GM19240 (cell line): Measurements from ENCODE around the gene RNF224.

Experiments used
- DNase-seq: peaks from one replicate; pipeline ENCODE4 v3.0.0; 2011; ENCODE audit warnings: low spot score; ENCODE audit not compliant: insufficient read length

Gene RNF224

DNA sequence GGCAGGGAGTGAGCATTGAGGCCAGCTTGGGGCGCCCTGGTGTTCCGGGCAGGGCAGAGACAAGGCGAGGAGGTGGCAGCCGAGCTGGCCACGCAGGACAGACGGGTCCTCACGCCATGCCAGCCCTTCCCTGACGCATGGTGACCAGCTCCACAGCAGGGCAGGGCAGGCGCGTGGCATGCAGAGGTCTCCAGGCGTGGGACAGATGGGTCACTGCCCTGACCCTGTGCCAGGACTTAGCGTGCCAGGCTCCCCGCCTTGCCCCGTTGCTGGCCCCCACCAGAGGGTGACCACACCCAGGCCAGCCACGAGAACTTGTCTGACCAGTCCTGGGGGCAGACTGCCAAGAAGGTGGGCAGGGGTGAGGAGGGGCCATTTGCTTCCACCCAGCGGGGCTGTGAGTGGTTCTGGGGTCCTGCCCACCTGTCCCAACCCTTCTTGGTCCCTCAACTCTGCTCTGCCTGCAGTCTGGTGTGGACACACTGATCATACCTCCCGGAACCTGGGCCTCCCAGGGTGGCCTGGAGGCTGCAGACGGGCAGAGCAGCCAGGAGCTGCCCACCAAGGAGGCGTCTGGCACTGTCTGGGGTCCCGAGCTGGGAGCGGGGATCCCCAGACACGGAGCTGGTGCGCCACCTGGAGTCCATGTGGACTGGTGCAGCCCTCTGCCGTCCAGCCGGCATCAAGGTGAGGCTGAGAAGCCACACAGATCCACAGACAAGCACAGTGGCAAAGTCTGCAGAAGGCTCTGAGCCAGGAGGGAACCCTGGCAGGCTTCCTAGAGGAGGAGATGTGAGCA lies at the start of gene RNF224:
RNF224 (plus strand) TSS at position 449 of the 799 bp plus-strand sequence. CDS start 834 bp downstream, outside the sequence.
- DNase-seq, result peak; percentile 86

DNA sequence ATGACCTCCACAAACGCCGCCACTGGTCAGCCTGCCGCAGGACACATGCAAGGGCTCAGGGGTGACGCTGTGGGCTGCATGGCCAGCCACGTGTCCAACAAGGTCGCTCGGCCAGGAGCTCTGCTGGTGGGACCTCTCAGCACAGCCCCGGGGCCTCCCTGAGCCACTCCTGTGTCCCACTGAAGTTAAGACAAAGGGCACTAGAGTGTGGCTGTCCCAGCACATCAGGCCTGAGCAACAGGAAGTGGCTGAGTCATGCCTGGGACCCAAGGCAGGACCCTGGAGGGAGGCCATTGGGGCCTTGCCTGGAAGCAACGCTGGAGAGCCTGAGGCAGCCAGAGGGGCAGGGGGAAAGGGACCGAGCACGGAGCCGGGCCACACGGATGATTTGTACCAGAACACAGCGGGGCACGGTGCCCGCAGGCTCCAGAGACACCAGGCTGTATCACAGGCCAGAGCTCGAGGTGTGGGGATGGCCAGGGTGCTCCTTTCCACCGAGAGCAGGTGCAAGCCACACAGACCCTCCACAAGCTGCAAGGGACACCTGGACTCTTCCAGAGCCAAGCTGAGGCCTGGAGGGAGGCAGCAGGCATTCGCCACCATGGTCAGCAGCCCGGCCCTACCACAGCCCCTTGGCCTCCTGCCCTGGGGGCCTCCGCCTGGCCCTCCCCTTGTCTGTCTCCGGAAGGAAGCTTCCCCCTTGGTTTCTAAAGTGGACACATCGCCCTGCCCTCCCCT lies 48.9 kb upstream of the RNF224 start:
- DNase-seq, result no peak

DNA sequence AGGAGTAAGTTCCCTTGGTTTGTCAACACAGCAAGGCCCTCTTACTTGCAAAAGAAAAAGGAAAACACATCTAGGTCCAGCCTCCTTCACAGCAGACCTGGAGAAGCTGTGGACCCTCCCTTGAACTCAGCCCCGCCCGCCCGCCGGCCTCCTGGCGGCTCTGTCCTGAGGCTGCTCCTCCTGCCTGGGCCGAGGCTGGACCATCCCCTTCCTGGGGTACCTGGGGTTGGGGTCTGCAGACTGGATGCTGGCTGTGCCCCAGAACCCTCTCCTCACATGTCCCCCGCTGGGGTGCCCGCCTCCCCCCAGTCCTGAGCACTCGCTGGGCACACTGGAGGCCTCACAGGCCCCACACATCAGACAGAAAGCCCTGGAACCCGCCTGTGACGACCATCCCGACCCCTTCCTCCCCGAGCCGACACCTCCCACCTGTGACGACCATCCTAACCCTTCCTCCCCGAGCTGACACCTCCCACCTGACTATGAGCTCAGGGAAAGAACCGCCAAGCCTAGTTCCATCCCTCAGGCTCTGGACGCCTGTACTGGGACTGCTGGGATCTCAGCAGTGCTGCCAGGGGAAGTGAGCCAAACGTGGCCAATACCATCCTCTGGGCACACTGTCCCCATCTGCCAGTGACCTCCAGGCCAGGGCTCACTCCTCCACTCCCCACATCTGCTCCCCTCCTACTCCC lies 48.2 kb upstream of the RNF224 start:
- no peak for DNase-seq

DNA sequence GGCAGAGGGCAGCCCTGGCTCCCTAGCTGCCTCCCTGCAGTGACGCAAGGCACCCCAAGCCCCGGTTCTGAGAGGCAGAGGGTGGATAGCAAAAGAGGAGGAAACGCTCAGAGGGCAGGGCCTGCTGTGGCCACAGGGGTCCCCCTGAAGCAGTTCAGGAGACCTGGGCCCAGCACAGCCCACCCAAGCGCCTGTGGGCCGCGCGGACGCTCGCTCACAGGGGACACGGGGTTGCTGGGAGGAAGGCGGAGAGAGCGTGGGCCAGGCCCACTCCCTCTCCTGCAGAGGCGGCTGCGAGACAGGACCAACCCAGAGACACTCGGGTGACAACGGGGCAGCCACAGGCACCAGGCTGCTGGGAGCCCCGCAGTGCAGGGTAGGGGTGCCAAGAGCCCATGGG lies 47.5 kb upstream of the RNF224 start:
- DNase-seq, result no peak

DNA sequence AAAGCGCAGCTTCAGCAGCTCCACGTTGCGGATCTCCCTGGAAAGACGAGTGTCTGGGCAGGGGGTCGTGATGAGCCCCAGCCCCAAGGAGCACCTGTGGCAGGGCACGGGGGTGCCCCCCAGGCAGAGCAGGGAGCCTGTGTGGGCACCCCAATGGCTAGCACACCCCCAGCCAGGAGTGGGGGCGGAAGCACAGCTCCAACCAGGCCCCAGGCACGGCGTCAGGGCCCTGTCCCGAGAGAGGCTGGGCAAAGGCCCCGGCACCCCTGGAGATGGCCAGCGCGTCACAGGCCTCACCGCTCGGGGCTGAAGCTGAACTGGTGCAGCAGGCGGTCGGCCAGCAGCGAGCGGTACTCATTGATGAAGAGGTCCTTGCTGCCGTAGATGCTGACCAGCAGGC lies 46.8 kb upstream of the RNF224 start:
- no peak for DNase-seq

DNA sequence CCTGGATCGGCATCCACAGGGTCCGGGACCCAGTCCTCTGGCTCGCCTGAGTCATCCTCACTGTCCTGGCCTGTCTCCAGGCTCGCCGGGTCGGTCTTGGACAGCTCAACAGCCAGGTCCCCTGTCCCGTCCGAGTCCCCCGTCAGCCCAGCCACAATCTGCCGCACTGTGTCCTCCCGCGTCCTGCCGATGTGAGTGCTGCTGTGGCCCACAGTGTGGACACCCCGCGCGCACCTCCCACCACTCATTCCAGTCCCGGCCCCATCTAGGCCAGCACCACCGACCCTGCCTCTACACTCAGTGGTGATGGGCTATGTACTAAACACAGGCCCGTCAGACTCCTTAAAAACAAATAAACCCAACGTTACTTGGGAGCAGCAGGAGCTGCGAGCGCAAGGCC lies 45.6 kb upstream of the RNF224 start:
- DNase-seq, result no peak

DNA sequence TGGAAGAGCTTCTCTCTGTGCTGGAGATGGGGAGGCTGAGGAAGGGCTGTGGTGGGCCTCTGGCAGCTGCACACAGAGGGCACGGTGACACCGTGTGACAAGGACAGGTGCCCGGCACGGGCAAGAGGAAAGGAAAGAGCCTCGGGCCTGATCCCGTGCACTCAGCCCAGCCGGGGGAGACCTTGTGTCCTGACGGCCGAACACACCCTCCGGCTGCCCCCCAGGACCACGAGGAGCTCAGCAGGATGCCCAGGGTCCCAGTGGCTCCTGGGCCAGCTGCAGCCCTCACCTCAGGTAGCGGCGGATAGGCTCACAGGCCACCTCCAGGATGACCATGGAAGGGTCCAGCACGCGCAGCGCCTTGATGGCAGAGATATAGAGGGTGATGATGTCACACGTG lies 44.5 kb upstream of the RNF224 start:
- DNase-seq, result no peak

DNA sequence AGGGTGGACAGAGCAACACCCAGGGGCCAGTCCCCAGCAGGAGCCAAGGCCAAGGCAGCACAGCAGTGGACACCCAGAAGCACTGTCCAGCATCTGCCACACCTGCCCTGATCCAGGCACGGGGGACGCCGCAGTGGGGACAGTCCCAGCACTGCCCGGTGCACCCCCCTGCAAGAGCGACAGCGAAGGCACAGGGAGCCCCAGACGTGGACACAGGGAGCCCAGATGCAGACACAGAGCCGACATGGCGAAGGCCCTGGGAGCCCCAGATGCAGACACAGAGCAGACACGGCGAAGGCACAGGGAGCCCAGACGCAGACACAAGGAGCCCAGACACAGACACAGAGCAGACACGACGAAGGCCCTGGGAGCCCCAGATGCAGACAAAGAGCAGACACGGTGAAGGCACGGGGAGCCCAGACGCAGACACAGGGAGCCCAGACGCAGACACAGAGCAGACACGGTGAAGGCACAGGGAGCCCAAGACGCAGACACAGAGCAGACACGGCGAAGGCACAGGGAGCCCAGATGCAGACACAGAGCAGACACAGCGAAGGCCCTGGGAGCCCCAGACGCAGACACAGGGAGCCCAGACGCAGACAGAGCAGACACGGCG lies 43.2 kb upstream of the RNF224 start:
- no peak for DNase-seq

DNA sequence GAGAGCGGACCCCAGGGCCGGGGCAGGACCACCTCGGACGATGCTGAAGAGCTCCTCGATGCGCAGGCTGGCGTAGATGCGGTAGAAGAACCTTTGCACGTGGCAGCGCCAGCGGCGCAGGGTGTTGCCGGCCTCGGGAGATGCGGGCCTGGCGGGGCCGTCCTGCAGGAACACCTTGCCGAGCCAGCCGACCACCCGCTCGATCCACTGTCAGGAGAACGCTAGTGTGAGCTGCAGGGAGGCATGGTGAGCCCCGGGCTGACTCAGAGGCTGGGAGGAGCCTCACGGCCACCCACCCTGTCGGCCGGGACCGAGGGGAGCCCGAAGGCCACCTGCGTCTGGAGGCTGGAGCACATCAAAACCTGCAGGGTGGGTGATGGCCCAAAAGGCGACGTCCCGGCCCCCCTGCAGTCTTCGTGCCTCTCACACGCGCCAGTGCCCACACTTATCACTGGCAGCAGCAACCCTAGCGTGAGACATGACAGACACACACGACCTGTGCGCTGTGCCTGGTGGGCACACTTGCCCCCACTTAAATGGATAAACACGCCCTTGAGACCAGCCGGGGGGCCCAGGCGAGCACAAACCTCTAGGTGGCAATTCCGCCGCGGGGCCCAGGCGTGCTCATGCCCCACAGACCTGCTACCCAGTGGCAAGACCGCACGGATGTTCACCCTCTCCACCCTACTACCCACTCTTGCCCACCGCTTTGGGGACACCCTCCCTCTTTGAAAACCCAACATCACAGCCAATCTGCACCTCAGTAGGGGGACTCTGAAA lies 42.2 kb upstream of the RNF224 start:
- no peak for DNase-seq

DNA sequence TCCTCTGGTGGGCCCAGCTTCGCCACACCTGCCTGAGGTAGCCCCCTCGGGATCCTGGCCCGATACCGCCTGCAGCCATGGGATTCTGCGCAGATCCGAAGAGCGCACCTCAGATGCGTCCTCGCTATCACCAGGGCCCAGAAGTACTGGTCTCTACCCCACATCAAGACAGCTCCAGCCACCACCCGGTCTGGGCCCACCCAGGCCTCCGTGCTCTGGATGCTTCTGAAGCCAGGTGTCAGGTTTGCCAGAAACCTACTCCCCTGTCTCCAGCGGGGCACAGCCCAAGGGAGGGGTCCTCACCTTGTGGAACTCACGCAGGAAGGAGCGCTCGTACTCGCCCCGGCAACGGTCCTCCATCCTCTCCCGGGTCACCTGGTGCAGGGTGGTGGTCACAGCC lies 41.4 kb upstream of the RNF224 start:
- DNase-seq, result no peak

DNA sequence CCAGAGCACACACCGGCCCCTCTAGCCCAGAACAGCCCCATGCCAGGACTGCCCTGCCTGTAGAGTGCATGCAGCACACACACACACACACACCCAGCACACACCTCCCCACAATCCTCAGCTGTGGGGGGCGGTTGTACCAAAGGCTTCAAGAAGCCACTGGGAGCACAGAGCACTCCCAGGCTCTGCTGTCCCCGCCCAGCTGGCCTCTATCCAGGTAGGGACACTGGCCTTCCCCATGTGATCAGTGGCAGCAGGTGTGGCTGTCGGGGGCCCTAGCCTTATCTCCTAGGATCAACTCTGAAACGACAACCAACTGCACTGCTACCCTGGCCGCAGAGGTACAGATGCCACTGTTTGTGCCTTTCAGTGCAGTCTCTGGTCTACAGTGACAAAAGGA lies 40.9 kb upstream of the RNF224 start:
- DNase-seq, result no peak

DNA sequence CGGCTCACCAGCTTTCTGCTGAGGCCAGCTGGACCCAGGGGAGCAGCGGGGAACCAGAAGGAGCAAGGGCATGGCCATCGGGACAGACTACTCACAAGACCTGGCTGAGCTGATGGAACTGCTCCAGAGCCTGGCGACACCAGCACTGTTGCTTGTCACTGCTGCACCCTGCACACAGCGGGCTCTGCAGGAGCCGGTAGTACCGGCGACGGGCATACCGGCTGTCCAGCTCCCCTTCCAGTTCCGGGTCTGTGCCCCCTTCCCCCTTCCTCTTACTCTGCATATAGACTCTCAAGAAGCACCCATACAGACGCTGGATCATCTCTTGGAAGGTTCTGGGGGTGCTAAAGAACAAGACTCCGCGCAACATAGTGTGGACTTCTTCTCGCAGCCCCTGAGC lies 39.9 kb upstream of the RNF224 start:
- no peak for DNase-seq

DNA sequence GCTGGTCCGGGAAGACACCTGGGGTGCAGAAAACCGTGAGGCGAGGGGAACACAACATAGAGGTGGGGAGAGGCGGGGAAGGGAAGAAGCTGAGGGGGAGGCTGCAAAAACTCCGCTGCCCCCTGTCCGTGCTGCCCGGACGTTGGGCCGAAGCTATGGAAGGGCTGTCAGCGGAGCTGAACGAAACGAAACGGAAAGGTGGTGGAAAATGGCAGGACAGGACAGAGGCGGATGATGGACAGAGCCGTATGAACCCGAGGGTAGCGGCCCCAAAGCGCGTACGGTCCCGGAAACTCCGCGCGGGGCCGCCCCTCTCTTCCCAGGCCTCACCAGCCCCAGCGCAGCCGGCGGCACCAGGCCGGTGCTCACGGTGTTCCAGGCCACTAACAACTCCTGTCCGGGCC lies 39.2 kb upstream of the RNF224 start:
- DNase-seq, result no peak

DNA sequence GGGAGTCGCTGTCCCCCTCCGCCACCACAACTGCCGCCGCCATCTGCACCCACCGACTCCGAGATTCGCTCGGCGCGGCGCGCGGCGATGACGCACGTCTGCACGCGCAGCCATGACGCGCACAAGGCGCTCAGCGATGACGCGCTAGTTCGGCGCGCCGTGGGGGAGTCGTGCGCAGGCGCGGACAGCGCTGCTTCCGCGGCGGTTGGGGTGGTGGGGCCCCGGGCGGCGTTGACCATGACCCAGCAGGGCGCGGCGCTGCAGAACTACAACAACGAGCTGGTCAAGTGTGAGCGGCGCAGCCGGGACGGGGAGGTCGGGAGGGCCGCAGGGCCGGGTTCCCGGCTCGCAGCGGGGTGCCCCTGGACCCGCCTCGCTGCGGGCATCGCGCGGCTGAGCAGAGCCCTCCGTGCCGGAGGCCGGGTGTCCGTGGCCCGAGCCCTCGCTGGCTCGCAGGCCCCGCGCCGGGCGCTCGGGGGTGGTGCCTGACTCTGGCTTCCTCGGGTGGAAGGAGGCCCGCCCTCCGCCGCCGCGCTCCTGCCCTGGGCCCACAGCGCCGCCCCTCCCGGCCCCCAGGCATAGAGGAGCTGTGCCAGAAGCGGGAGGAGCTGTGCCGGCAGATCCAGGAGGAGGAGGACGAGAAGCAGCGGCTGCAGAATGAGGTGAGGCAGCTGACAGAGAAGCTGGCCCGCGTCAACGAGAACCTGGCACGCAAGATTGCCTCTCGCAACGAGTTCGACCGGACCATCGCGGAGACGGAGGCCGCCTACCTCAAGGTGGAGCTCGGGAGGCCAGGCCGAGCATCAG lies 38.6 kb upstream of the RNF224 start, which contains the start of the genes ANAPC2 and SSNA1:
ANAPC2 (minus strand) TSS at position 71 of the 807 bp plus-strand sequence; CDS start at position 43, 28 bp downstream.
SSNA1 (plus strand) TSS at position 187 of the 807 bp plus-strand sequence; CDS start at position 238, 51 bp downstream.
- peak; percentile 91 for DNase-seq

DNA sequence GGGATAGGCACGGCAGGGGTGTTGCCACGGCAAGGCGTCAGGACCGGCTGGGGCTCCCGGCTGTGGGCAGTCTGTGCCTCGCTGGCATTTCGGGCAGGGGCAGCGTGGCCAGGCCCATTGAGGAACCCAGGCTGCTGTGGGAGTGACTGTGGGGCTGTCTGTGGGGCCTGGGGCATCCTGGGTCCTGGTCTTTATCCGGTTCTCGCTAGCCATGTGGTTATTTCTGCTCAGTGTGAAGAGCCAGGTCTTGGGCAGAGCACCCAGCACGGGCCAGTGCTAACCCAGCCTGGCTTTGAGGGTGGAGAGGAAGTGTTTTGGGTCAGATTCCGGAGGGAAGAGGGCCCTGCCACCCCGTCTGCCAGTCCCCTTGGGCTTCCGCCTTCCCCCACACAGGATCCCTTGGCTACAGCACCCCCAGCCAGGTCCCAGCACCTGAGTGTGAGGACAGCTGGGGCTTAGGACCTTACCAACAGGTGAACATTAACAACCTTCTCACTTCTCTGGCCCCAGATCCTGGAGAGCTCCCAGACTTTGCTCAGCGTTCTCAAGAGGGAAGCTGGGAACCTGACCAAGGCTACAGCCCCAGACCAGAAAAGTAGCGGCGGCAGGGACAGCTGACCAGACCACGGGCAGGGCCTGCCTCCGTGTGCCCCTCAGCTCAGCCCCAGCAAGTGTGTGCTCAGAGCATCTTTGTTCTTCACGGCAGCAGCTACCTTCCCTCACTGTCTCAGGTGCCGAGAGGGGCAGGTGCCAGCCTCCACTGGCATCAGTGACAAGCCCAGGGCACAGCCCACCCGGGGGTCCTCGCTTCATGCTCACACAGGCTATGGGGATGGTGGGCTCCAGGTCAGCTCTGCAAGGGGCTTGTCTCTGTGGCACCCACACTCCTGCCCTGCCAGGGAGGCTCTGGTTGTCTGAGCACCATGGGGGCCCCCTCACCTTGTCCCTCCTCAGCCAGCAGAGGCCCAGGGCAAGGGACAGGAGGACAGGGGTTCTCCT lies 37.7 kb upstream of the RNF224 start:
- no peak for DNase-seq

DNA sequence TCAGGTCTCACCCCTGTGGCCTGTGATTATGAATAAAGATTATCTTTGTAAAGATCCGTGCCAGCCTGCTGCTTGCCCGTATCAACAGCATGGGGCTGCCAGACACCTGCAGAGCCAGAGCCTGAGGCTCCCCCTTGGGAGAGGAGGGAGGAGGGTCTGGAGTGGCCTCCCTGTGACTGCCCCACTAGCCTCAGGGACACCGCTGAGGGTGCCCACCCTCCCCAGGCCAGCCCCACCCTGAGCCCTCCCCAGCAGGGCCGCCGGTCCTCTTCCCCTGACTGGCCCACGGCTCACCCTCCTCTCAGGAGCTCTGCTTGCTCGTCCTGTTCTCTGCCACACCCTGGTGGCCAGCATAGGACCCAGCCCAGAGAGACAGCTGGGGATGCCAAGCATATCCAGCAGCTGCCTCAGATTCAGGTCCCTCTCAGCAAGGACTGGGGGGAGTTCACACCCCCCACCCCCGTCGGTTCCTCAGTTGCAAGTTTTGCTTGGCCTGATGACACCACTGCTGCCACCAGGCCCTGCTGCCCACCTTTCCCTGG lies 36.9 kb upstream of the RNF224 start:
- no peak for DNase-seq

DNA sequence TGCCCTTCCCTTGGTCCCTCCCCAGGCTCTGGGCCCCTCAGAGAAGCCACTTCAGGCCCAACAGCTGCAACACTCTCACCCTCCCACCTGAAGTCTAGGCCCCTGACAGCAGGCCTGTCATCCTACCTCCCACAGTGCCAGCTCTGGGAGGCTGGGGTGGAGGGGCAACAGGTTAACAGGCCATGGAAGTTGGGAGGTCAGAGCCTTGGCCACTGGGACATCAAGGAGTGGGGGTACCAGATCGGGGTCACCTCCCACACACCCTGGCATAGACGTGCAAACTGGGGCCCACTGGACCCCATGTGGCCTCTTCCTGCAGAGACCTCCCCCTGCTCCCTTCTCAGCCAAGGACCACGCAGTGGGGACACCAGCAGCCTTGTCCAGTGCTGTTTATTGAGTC lies 36.1 kb upstream of the RNF224 start:
- DNase-seq, result no peak

DNA sequence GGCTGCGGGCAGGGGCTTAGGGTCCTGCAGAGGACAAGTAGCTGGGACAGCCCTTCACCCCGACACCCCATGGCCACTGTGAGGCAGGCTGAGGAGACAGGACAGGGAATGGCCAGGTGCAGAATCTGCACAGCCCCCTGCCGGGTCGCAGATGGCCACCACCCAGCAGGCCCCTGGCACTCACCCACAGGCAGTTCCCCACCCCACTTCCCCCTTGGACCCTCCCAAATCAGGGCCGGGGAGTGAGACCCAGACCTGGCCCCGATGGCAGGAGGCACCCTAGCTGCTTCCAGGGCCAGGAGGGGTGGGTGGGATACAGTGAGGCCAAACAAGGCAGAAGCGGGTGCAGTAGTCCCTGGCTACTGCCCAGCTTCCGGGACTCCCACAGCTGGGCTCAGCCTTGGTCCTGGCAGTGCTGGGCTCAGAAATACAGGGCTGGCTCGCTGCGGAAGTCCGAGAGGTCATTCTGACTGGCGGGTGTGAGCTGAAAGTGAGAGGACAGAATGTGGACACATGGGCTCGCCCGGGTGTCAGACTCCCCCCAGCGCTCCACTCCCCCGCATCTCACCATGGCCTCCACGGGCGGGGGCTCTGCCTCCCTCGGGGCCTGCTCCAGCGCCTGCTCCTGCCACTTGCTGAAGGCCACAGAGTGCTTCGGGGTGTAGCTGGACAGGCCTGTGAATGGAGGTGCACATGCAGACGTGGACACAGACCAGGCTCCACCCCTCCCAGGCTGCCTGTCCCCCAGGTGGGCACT lies 35.4 kb upstream of the RNF224 start:
- no peak for DNase-seq
